ENCODE data around the gene HTR6.

- TF ChIP-seq POLR2A (IDR thresholded peaks at IDR 0.05; ENCODE audit: low read depth, low read length) (no peak), POLR2AphosphoS5 (IDR thresholded peaks at IDR 0.05; ENCODE audit: low read depth, low read length) (no peak), TAF1 (IDR thresholded peaks at IDR 0.05; ENCODE audit: low read depth, low read length) (no peak), PAX5 (IDR thresholded peaks at IDR 0.05; ENCODE audit: insufficient read depth, low read length, severe bottlenecking) (no peak), SPI1 (IDR thresholded peaks at IDR 0.05; ENCODE audit: low read depth, low read length) (no peak), POU2F2 (IDR thresholded peaks at IDR 0.05; ENCODE audit: low read depth, low read length) (no peak)
Measured at GRCh38 chr1:19712928-19713327, 48.3 kb downstream of the HTR6 start.

All from GM12891 (cell line).